SH-SY5Y (cell line): ENCODE measurements around the gene GRIK3.

Experiments used
- GATA2 ChIP-seq: IDR thresholded peaks from 2 replicates; pipeline ENCODE4 v1.6.1; 2011; ENCODE audit warnings: mild to moderate bottlenecking, low read depth, low read length
- GATA3 ChIP-seq: IDR thresholded peaks from 2 replicates; pipeline ENCODE4 v1.6.1; 2011; ENCODE audit warnings: low read depth, mild to moderate bottlenecking, low read length, moderate library complexity

DNA sequence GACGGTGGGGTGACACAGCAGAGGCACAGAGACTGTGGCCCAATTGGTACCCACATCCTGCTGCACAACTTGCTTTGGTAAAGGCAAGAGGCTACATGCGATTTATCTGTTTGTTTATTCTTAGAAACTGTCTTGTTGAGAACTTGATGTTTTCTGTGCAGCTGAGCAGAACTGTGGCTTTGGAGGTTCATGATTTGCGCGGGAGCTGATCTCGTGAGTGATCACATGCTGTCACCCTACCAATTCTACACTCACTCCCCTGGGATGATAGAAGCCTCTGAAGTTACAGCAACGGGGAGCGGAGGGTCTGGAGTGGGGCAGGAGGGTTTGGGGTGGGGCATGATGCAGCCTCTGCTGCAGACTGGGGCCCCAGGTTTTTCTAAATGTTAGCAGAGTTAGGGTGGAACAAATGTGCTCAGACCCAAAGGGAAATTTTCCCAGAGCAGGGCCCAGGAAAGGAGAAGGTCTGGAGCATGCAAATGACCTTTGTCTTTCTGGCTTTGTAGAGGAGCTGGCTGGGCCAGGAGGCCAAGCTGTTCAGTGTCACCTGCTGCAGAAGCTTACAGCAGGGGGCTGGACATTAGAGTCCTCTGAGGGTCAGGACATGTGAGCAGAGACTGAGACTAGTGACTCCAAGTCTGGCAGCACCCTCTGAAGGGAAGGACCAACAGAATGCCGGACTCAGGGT is 83.6 kb downstream of the GRIK3 start:
- TF ChIP-seq GATA2, result no peak
- TF ChIP-seq GATA3, result no peak
